Activated CD8-positive, alpha-beta memory T cell treated with anti-CD3 and anti-CD28 coated beads for 1 hour (primary cell): ENCODE results near the gene SLC25A11.

Experiments used
- DNase-seq, 2 donors: peaks; one replicate each; pipeline ENCODE4 v3.0.0-alpha.2; 2020; ENCODE audit warnings: low read depth in 1 of 2; ENCODE audit errors: extremely low read depth in 1 of 2

SLC25A11 gene, protein sequence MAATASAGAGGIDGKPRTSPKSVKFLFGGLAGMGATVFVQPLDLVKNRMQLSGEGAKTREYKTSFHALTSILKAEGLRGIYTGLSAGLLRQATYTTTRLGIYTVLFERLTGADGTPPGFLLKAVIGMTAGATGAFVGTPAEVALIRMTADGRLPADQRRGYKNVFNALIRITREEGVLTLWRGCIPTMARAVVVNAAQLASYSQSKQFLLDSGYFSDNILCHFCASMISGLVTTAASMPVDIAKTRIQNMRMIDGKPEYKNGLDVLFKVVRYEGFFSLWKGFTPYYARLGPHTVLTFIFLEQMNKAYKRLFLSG

DNA sequence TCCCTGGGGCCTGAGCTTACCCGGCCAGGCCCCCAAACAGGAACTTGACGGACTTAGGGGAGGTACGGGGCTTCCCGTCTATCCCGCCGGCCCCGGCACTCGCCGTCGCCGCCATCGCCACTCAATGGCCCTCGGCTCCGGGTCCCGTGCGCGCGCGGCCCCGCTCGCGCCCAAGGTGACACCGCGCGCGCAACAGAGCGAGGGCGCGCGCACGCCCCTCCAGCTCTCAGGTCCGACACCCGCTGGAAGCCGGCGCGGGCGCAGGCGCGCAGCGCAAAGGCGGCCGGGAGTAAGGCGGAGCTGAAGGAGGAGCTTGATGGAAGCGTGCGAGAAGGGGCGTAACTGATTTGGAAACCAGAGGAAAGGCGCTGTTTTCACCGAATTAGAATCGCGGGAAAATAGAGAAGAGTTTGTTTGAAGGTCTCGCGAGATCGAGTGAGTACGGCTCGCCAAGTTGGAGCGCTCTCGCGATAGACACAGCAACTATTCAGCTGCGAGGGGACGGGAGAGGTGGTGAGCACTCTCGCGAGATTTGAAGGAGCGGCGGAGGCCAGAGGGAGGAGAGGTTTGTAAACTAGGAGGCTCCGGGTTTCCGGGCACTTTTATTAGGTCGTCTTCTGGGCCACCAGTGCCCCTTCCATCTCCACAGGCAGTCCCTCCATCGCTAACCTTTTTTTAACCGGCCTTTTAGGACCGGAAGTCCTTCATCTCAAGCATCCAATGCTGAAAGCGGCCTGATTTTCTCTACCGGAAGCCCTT is at the start of gene SLC25A11, which contains the start of gene RNF167:
Gene SLC25A11 (minus strand): TSS at position 251 of the 759 bp plus-strand sequence. CDS start 136 bp downstream, at position 115.
Gene RNF167 (plus strand): TSS at position 473 of the 759 bp plus-strand sequence. CDS start 642 bp downstream, outside the sequence.
- peak; percentile 85 to 96 for DNase-seq

DNA sequence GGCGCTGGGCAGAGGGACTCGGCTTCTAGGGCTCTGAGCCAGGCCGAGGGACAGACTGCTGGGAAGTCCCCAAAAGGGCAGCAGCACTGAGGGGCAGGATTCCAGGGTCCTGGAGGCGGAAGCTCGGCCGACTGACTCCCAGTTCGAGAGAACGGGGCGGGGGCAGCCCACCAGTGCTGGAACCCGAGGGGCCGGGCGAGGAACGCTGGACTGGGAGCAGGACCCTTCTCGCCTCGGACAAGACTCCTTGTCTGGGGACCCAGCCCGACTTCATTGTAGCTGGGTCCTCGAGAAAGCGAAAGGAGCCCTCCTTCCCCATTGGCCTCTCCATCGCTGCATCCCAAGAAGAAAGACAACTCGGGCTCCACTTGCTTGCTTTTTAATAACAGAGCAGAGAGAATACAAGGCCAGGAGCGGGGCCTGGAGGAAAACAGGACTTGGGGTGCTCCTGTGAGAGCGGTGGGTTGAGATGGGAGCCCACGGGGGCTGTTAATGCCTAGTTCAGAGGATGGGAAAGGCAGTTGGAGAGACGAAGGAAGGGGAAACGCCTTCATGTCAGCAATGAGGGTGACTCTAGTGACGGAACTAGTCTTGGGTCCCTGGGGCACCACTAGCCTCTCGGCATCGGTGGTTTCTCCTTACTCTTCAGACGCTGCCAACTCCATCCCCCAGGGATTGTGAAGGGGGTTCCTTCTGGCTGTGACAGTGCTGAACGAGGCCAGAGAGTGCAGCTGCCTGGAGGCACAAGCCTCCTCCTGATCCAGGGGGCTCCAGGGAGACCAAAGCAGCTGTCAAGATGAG is 48.1 kb upstream of the SLC25A11 start:
- no peak for DNase-seq

DNA sequence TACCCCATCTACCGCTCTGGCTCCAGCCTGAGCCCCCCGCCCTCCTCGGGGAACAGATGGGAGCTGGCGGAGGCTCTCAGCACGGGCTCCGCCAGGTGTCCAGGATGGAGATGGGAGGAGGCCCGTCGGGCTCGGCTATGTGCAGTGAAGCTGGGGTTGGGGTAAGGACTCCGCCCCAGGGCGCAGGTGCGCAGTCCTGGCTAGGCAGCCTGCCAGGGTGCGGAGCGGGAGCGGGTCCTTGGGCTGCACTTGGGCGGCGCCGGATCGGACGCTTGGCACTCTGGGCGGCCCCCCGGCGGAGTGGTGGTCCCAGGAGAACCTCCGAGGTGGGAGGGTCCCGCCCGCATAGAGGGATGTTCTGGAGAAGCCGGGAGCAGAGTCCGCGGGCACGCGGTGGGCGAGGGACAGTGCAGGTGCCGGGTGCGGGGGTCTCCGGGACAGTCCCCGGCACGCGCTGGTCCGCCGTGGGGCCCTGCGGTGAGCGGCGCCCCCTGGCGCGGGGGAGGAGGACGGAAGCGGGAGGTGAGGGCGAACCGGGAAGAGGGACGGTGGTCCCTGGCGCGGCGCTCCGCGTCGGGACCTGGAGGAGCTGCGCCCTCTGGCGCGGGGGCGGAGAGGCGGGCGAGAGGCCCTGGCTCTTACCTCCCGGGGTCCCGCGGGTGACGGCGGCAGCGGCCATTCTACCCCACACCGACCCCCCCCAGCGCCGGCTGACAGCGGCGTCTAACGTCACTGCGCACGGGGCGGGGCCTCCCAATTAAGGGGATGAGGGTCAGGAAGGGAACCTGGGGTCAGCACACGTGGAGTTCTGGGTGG is 47.3 kb upstream of the SLC25A11 start, which contains the start of gene CAMTA2:
Gene CAMTA2 (minus strand): TSS at position 725 of the 816 bp plus-strand sequence. CDS start 1,453 bp downstream, outside the sequence.
- peak; percentile 76 to 83 for DNase-seq

DNA sequence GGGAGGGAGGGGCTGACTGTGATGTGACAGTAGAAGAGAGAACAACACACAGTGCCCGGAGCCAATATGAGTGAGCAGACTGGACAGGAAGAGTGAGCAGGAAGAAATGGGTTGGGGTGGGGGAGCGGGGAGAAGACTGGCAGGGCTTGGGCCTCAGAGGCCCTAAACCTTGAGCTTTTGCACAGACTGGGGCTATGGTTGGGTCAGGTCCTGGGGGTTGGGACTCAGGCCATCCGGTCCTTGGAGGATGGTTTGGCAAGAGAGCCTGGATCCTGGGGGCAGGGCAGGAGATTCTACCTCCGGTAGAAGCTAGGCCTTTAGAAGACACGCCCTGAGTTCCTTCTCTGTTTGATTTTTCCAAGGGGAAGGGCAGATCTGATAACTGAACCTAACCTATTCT is 46.6 kb upstream of the SLC25A11 start:
- DNase-seq = no peak

DNA sequence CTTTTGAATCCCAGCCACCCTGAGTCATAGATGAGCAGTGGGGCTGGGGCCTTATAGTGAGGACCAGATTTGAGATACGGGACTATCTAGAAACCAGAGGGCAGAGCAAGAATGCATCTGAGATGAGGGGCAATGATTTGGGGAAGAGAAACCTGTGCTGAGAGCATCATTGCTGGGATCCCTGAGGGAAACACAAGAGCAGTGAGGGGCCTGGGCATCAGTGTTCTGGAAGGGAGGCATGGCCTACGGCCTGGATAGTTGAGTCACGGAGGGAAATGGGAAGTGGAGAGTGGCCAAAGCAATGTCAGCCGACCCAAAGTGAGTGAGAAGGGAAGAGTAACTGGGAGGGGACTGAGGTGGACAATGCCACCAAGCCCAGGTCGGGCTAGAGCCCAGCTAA is 42.5 kb upstream of the SLC25A11 start:
- no peak for DNase-seq

DNA sequence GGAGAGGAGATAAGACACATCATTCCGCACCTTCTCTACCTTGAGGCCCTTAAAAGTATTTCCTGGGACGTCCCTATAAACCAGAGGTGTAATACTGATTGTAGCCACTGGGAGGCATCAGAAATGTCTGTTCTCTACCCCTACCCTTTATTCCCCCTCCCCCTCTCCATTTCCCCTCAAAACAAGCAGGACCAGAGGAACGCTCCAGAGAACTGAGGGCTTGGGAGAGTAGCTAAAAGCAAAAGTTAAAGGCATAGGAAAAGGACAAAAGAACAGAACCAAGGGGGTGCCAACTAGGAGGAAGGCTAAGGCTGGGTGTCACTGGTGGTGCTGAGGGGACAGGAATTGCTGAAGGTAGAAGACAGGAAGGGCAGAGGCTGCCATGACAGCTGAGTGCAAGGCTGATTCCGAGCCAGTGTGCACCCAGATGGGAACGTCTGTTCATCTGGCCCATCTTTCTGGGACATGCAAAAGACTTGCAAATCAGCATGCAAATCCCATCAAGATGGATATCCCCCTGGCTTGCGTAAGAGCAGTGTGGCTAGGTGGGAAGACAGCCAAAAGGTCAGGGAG is 40.9 kb upstream of the SLC25A11 start:
- no peak for DNase-seq

DNA sequence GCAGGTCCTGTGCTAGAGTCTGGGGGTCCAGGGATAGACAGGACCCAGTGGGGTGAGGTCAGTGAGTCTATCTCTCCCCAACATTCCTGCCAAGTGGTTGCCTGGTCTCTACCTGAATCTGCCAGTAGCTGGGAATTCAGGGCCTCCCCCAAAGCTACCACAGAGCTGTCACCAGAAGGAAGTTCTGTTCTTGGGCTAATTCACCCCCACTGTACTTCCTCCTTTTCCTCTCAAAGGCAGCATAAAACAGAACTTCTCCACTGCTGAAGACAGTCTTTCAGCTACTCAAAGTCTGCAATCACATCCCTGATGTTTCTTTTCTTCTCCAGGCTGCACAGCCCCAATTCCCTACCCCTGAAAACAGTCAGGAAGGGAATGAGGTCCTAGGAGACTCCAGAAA is 38.9 kb upstream of the SLC25A11 start:
- no peak for DNase-seq

DNA sequence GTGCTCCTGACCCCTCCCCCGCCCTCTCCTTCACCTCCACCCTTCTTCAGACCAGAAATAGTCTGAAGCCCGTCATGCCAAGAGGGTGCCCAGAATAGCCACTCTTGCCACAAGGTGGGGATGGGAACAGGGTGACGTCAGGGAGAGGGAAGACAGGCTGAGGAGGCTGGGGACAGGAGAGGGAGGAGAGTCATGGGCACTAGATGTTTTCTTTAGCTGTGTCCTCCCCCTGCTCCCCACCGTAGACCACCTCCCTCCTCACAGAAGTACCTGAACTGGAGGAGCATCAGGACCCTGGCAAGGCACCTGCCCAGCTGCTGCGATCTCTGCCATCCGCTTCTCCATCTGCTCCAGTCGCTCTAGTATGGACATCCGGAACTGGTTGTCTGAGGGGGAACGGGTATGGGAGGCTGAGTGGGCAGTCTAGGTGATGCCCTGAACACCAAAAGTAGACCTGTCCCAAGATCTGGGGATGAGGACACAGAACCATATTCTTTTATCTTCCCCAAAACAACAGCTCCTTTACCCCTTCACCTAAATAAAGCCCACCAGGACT is 34.3 kb upstream of the SLC25A11 start:
- DNase-seq = no peak

DNA sequence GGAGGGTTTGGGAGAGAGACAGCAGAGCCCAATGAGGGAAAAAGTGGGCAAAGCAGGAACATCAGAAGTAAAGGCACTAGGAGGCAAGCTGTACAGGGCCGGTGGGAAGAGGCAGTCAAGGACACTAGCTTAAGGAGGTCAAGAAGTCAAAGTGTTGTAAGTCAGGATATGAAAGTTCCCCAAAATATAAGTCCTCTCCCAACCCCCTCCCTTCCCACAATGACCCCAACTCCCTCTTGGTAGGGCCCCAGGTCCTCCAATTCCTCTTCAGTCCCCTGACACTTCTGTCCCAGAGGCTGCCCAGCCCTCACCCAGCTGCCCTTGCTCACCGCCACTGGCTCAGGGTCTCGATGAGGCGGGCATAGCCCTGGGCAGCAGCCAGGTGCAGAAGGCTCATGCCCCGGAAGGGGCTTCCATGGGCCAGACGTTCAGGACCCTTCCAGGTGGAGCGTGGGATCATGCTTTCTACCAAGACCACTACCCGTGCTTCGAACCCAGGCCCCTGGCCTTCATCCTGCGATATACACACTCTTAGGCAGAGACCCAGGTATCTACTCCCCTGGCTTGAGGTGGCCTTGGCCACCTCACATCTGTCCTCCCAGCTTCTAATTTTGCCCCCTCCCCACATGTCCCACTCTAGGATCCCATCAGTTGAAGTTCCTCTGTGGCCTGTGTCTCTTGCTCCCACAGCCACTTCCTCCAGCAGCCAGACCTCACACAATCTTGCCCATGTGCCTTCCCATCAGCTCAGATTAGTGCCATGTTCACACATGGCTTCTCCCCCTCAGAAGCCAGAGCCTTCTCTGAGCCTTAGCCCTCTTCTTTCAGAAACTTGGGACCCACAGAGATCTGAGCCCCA is 33.6 kb upstream of the SLC25A11 start:
- DNase-seq = no peak

DNA sequence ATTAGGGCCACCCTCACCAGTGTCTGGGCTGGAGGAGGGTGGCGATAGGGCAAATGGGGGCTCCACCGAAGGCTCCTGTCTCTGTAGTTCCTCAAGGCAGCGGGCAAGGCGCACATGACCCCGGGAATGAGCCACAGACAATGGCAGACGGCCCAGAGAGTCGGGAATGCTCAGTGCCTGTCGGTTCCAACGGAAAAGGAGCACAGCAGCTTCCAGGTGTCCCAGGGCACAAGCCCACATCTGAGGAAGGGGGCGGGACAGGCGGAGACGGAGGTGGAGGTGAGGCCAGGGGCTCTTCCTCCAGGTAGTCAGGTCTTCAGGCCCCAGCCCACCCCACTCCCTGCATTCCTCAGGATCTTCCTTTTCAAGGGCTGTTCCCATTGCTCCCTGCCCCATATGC is 32.9 kb upstream of the SLC25A11 start:
- DNase-seq = no peak

DNA sequence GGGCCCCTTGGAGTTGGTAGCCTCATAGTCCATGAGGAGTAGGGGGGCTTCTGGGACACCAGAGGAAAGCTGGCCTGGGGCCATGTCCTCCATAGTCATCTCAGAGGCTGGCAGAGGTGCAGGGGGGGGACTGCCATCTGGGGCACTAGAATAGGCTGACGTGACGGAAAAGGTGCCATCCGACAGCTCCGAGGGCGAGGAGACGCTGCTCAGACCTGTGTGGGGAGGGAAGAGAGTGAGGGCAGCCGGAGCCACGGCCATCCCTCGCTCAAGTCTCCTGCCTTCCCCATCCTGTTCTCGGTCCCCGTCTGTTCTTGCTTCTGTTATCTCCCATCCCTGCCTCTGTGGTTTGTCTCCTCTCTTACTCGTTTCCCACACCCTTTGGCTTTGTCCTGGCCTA is 32.5 kb upstream of the SLC25A11 start:
- no peak for DNase-seq

DNA sequence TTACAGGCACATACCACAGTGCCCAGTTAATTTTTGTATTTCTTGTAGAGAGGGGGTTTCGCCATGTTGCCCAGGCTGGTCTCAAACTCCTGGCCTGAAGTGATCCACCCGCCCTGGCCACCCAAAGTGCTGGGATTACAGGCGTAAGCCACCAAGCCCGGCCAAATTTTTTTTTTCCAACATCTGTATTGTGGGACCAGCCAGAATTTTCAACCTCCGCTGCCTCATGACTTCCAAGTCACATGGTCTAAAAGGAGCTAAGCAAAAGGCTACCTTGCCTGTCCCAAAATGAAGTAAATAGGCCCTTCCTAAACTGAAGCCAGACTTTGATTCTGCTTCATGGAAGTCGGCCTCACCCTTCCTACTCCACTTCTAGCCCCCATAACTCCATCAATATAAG is 32.0 kb upstream of the SLC25A11 start:
- DNase-seq = no peak

DNA sequence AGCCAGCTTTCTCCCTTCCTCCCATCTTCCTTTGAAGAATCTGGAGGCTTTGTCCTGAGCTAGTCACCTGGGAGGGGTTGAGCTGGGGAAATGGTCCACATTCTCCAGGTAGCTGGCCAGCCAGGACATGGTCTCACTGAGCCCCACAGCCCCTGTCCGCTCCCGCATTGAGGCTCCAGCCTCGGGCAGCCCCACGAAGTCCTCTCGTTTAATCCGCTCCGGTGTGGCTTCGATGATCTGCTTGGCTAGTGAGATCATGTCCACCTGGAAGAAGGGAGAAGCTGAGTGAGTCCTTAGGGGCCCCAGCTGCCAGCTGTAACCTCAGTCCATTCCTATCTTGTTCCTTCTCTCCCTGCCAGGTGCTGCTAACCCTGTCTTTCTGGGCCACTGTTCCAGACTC is 30.4 kb upstream of the SLC25A11 start:
- DNase-seq = no peak

DNA sequence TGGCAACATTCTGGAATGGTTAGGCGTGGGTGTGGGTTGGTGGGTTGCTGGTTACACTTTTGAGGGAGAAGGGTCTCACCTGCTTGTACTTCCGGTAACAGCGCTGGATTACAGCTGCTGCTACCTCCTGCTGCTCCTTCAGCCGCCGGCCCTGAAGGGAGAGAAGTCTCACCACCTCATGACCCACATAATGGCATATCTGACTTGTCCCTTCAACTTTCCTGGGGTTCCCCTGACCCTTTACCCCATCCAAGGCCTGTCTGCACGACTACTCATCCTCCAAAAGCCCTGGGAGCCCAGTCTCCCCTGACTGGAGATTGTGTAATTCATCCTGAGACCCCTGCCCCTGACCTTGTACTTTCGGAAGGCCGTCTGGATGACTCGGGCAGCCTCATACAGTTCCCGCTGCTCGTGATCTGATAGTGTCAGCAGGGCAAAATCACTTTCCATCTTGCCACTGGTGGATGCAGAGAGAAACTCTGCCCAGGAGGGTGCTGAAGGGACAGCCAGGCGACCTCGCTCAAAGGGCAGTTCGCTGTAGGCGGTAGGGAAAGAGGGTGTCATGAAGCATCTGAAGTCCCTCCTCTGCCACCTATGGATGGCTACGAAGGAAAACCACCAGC is 29.8 kb upstream of the SLC25A11 start:
- DNase-seq = no peak

DNA sequence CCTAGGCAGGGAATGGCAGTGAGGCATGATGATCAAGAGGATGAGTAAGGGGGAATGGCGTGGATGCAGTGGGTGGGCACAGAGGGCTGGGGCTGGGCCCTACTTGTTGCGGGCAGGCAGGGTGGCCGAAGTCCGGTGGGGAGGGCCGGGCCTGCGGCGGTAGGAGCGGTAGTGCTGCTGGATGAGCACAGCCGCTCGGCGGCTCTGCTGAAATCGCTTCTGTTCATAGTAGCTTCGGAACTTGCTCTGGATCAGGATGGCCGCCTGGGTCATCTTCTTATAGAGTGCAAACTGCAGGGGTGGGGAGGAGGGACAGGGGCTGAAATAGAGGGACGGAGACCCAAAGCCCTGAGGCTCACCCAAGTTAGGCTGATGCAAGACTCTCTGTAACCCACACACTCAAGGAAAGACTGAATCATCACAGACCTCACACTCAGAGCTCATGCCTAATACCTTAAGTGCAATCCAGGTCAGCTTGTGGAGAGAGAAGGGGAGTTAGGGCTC is 29.3 kb upstream of the SLC25A11 start:
- DNase-seq = no peak

DNA sequence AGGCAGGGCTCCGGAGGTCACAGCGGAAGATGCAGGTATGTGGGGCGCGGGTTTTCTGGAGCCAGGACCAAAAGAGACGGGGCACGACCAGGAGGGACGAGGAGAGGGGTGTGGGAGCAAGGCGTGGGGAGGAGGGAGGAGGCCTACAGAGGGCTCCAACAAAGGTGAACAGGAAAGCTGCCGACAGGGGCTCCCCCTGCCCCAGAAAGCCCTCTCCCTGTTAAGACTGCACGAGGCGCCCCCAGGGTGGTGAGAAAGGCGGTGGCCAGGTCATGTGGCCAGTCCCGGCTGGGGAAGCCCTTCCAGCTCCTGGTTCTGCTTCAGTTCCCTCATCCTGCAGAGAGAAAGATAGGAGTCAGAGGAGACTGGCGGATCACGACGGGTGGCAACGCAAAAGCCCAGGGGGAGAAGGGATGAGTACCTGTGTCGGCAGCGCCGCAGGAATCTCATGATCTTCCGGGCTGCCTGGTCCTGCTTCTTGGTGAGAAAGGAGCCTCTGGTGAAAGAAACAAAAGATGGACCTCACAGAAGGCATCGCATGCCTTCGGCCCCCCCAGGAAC is 28.7 kb upstream of the SLC25A11 start:
- DNase-seq = no peak

DNA sequence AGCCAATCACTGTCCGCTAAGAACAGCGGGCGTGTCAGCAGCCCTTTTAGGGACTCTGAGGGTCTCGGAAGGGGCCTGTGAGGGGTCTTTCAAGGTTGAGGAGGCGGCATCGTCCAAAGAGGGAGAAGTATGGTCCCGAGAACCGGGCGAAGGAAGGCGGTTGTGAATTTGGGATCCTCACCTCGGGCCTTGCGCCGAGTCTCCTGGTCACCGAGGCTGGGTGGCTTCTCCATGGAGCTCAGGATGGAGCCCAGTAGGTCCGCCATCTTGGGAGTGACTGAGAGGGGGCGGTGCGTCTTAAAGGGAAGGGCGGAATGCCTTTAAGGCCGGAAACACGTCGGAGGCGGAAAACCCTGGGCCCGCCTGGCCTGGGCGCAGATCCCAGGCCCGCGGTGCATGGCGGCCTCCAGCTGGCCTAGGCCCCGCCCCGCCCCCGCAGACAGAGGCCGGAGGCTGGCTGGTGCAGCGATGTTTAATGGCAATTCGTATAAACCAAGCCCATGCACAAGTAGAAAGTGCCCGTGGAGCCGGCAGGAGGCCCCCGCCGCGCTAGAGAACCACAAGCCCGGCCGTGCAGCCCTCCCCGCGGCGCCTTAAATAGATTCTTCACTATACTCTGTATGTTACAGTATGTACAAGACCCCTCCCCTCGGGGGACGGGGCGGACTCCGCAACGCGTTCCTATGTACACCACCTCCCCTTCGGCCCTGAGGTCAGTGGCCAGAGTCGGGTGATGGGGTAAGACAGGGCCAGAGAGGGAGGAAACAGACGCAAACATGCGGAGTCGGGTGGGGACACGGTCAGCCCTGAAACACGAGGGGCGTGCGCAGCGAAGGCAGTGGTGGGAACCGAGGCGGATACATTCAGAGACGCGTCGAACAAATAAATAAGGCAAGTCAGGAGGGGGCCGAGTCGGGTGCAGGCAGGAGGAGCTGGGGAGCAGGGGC is 28.0 kb upstream of the SLC25A11 start, which contains the start of gene SPAG7:
Gene SPAG7 (minus strand): TSS at position 279 of the 947 bp plus-strand sequence. CDS start 13 bp downstream, at position 266.
- DNase-seq = peak; percentile 81 to 86
